HG03175 (cell line): ENCODE data around the gene STRADB.
"Not testable (repeated sequence)": the region's sequence is repeated elsewhere in the genome, so short reads cannot be mapped to it uniquely, and the experiment has no call there.

Experiments
- ATAC-seq: cut with Tn5 transposase; IDR thresholded peaks from one replicate; pipeline ENCODE4 v1.9.1; 2021; ENCODE audit warnings: mild to moderate bottlenecking, moderate library complexity; ENCODE audit not compliant: unreplicated experiment

Gene STRADB

GRCh38 chr2:201465524-201465971 lies 14.0 kb downstream of the STRADB start:
- no peak for ATAC-seq

- ATAC-seq = no peak
Measured at GRCh38 chr2:201466050-201466675, 14.6 kb downstream of the STRADB start.

DNA sequence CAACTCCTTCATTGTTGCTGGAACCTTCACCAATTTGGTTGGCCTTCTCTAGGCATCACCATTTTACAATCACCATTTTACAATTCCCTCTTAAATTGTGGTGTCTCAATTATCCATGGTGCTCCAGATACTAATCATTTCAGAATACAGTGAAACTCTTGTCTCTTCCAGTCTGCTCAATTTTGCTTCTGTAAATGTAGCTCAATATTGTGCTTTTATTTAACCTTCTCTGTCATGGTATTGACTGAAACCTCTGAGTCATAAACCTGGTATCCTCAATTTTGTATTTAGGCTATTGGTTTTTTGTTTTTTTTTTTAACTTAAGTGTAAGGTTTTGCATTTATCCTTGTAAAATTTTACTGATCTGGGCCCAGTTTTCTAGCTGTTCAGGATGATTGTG lies 16.1 kb downstream of the STRADB start:
- ATAC-seq = no peak

DNA sequence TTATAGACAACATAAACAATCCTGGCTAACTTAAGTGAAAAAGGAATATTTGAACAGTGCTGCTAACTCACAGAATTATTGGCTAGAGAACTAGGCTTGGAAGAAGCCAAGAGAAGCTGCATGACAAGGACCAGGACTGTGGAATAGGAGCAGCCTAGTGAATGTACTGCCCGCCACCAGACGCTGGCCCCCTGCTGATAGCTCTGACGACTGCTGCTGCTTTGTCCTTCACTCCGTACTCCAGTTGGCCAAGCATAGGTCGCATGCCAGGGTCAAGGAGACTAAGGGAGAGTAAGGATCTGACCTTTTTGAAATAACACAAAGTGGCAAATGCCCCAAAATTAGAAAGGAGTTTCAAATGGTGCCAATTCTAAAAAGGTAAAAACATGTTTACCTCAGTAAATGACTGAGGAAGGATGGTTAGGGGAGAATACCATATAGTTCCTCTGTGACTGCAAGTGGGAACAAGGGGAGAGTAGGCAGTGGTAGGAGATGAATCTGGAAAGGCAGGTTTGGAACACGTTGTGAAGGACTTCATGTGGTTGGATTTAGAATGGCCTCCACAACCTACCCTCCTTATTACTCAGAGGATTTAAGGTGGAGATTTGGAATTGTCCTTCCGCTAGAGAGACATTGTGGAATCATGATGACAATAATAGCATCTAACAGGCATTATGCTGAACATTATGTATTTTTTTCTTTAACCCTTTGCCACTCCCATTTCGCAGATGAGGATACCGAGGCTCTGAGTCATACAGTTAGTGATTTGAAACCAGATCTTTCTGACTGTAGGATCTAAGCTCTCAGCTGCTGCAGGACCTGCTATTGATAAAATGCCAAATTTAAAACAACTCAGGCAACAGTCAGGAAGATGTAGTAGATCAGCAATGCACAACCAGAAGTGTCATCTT lies 19.5 kb downstream of the STRADB start:
- no peak for ATAC-seq

GRCh38 chr2:201471732-201472393 lies 20.3 kb downstream of the STRADB start:
- ATAC-seq = no peak

DNA sequence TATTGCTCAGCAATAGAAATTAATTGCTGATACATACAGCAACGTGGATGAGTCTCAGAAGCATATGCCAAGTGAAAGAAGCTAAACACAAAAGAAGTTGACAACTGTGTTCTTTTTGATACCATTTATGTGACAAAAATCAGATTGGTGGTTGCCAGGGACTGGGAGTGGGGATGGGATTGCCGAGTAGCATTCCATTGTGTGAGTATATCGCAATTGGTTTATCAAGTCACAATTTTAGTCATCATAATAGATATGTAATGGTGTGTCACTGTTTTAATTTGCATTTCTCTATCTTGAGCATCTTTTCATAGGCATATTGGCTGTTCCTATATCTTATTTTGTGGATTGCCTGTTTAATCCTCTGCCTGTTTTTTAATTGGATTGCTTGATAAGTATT lies 20.9 kb downstream of the STRADB start:
- ATAC-seq = no peak

GRCh38 chr2:201482543-201482942 lies 31.0 kb downstream of the STRADB start:
- ATAC-seq = no peak

DNA sequence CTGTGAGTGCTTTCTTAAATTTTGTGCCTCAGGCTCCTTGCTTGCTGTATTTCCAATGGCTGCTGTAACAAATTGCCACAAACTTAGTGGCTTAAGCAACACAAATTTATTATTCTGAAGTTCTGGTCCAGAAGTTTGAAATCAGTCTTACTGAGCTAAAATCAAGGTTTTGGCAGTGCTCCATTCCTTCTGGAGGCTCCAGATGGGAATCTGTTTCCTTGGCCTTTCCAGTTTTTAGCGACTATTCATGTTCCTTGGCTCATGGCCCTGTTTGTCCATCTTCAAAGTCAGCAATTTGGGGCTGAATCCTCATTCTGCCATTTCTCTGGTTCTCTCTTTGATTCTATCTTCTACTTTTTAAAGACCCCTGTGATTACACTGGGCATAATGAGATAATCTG lies 31.8 kb downstream of the STRADB start:
- no peak for ATAC-seq

DNA sequence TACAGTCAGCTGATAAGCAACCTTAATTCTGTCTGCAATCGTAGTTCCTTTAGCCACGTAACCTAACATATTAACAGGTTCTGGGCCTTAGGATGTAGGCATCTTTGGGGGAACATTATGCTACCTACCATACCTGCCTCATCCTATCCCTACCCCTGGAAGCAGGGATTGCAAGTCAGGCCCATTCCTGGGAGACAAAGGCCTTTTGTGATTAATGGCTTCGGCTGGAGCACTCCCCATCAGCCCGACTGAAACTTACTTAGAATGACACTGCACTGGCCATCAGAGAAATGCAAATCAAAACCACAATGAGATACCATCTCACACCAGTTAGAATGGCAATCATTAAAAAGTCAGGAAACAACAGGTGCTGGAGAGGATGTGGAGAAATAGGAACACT lies 32.2 kb downstream of the STRADB start:
- ATAC-seq = not testable (repeated sequence)

DNA sequence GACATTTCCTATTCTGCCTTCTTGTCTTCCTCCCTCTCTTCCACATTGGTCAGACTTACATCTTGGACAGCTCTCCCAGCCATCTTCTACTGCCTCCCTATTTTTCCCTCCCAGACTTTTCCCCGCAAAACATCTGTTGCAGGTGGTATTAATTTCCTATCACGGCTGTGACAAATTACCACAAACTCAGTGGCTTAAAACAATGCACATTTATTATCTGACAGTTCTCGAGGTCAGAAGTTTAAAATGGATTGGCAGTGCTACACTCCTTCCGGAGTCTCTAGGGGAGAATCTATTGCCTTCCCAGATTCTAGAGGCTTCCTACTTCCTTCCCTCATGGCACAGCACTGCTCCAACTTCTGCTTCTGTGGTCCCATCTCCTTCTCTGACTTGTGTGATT lies 33.3 kb downstream of the STRADB start:
- no peak for ATAC-seq

GRCh38 chr2:201490291-201490690 lies 38.8 kb downstream of the STRADB start:
- ATAC-seq = no peak

- no peak for ATAC-seq
Measured at GRCh38 chr2:201496785-201497184, 45.2 kb downstream of the STRADB start.

DNA sequence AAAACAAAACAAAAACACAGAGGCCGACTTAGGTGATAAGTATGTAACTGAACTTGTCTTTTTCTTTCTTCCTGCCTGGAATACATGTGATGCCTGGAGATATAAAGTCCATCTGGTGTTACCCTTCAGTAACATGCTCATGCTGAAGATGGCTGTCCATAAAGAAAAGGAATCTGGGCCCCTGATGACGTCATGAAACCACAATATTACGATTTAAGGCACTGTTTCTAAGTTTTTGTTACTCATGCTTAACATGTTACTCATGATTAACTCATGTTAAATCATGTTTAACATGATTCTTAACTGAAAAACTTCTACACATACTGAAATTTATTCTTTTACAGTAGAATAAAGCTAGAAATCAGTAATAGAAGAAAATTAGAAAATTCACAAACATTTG lies 49.0 kb downstream of the STRADB start:
- no peak for ATAC-seq

DNA sequence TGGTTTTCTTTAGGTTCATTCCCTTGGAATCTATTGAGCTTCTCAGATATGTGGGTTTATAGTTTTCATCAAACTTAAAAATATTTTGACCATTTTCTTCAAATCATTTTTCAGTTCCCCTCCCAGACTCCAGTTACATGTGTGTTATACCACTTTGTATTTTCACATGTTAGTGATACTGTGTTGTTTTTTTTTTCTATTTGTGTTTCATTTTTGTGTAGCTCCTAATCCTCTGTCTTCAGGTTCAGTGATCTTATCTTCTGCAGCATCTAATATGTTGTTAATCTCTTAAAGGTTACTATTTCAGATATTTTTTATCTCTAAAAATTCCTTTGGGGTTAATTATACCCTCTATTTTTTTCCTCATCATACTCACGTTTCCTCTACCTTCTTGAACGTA lies 51.2 kb downstream of the STRADB start:
- no peak for ATAC-seq

DNA sequence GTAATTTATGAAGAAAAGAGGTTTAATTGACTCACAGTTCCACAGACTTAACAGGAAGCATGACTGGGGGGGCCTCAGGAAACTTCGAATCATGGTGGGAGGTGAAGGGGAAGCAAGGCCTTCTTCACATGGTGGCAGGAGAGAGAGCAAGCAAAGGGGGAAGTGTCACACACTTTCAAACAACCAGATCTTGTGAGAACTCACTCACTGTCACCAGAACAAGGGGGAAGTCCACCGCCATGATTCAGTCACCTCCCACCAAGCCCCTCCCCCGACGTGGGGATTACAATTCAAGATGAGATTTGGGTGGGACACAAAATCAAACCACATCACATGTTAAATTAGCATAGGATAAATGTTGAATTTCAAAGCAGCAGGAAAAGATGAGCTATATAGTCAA lies 56.2 kb downstream of the STRADB start:
- no peak for ATAC-seq

- no peak for ATAC-seq
Measured at GRCh38 chr2:201513271-201513670, 61.7 kb downstream of the STRADB start.

GRCh38 chr2:201515573-201516246 lies 64.2 kb downstream of the STRADB start:
- ATAC-seq = no peak

GRCh38 chr2:201517094-201517493 lies 65.6 kb downstream of the STRADB start:
- ATAC-seq = no peak

DNA sequence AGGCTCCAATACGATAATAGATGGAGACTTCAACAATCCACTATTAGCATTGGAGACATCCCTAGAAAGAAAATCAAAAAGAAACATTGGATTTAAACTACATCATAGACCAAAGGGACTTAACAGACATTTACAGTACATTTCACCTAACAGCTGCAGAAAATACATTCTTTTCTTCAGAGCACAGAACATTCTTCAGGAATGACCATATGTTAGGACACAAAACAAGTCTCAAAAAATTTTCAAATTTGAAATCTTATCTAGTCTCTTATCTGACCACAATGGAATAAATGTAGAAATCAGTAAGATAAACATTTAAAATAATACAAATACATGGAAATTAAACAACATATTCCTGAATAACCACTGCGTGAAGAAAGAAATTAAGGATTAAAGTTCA lies 68.7 kb downstream of the STRADB start:
- no peak for ATAC-seq

DNA sequence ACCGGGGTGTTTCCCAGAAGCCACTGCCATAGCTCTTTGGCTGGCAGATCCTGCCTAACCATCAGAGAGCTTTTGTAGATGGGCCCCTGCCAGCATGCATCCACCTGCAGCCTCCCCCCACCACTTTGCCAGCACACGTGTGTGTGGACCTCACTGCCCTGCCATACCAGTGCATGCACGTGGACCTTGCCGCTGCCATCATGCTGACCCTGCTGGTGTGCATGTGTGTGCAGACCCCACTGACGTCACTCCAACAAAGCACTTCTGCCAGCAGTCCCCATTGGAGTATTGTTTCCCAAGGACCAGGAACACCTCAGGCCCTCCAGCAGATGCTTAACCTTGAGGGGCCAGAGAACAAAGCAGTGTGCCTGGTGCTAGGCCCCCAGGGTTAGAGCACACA lies 71.4 kb downstream of the STRADB start:
- ATAC-seq = no peak

- ATAC-seq = no peak
Measured at GRCh38 chr2:201523506-201523905, 72.0 kb downstream of the STRADB start.
